Measurements from ENCODE around the gene ODAD3. TPM values are rescaled to one million over a fixed set of nuclear protein-coding genes. Genes with fewer than 3 reads are reported as not detected.

Gene ODAD3
- total RNA-seq, 2 experiments from 2014 or later, result 0.15 to 0.19 TPM

- H3K27ac Mint-ChIP-seq, result no peak overlapping the region
- intact Hi-C loops (cut with micrococcal nuclease), result loop anchor here (1.0 to 10.0 kb wide), 7 partner anchors 28 to 719 kb away; partner anchors contain the start of genes CARM1, CCDC159, ECSIT and ILF3
- H3K9me3 Mint-ChIP-seq, result no peaks in the 10 kb centered on the region
- peaks cover 32% of the 10 kb centered on the region for H3K4me1 Mint-ChIP-seq (ENCODE audit: low read depth)
- peaks cover 17% of the 10 kb centered on the region for H3K36me3 Mint-ChIP-seq (ENCODE audit: low read depth)
- no peak overlapping the region for H3K4me3 Mint-ChIP-seq
- H3K27me3 Mint-ChIP-seq (ENCODE audit: low read depth), result no peaks in the 10 kb centered on the region
- DNase-seq, result no peak
- CTCF ChIA-PET, result interaction anchor here (1.8 kb wide), 1 partner anchor 33 kb away, joined by 5 read pairs; no protein-coding TSS in a partner anchor
Observed at GRCh38 chr19:11373885-11374432, 61.0 kb downstream of the ODAD3 start.

GRCh38 chr19:11373166-11373884, 61.6 kb downstream of the ODAD3 start:
- no peak for DNase-seq
- Mint-ChIP-seq H3K4me1 (ENCODE audit: low read depth) (peaks cover 27% of the 10 kb centered on the region), H3K27ac (no peak overlapping the region), H3K4me3 (no peak overlapping the region), H3K36me3 (ENCODE audit: low read depth) (peaks cover 17% of the 10 kb centered on the region), H3K9me3 (no peaks in the 10 kb centered on the region), H3K27me3 (ENCODE audit: low read depth) (no peaks in the 10 kb centered on the region)
- intact Hi-C loops (cut with micrococcal nuclease), result loop anchor here (10.0 kb wide), 1 partner anchor 719 kb away; the partner anchor contains the start of gene ILF3
- CTCF ChIA-PET, result interaction anchor here (0.6 to 1.8 kb wide), 2 partner anchors 34 to 51 kb away, joined by 4 to 5 read pairs; no protein-coding TSS in a partner anchor

GRCh38 chr19:11370744-11371143, 64.2 kb downstream of the ODAD3 start:
- Mint-ChIP-seq H3K27me3 (ENCODE audit: low read depth) (no peaks in the 10 kb centered on the region), H3K4me1 (ENCODE audit: low read depth) (peaks cover 8% of the 10 kb centered on the region), H3K27ac (no peak overlapping the region), H3K4me3 (no peak overlapping the region), H3K36me3 (ENCODE audit: low read depth) (peaks cover 8% of the 10 kb centered on the region), H3K9me3 (no peaks in the 10 kb centered on the region)
- intact Hi-C loops (cut with micrococcal nuclease), result loop anchor here (10.0 kb wide), 1 partner anchor 716 kb away; the partner anchor contains the start of gene ILF3
- CTCF ChIA-PET, result interaction anchor here (1.7 kb wide), 1 partner anchor 112 kb away, joined by 4 read pairs; no protein-coding TSS in a partner anchor
- DNase-seq, result no peak

Other genes with a start within 250 kb of the ODAD3 start
- 1 to 10 TPM; 1.5 to 2.0 TPM for gene KANK2, start 237.6 kb downstream of the ODAD3 start, total RNA-seq
- not detected for gene ANGPTL8, start 195.5 kb downstream of the ODAD3 start, total RNA-seq
- 1 to 10 TPM; 6.1 to 7.1 TPM for gene DOCK6, start 172.6 kb downstream of the ODAD3 start, total RNA-seq
- not detected for gene TSPAN16, start 139.0 kb downstream of the ODAD3 start, total RNA-seq
- gene RAB3D, start 95.5 kb downstream of the ODAD3 start, total RNA-seq, result 10 to 100 TPM in 1 of 2 experiments, 1 to 10 TPM in 1; 9.8 to 10.7 TPM
- gene TMEM205, start 88.9 kb downstream of the ODAD3 start, total RNA-seq, result 10 to 100 TPM; 21.4 to 24.2 TPM
- gene CCDC159, start 88.6 kb downstream of the ODAD3 start, total RNA-seq, result 10 to 100 TPM; 15.2 to 16.5 TPM
- gene PLPPR2, start 79.7 kb downstream of the ODAD3 start, total RNA-seq, result 1 to 10 TPM; 2.6 to 2.8 TPM
- gene SWSAP1, start 60.5 kb downstream of the ODAD3 start, total RNA-seq, result 1 to 10 TPM; 1.1 to 2.1 TPM
- 1 to 10 TPM; 3.9 to 4.3 TPM for gene EPOR, start 50.8 kb downstream of the ODAD3 start, total RNA-seq
- gene RGL3, start 15.8 kb downstream of the ODAD3 start, total RNA-seq, result not detected
- 100 to 1,000 TPM; 234 to 237 TPM for gene PRKCSH, start 514 bp upstream of the ODAD3 start, total RNA-seq
- not detected for gene ELAVL3, start 45.9 kb upstream of the ODAD3 start, total RNA-seq
- gene ZNF653, start 70.7 kb upstream of the ODAD3 start, total RNA-seq, result 1 to 10 TPM; 6.8 to 7.3 TPM
- gene ECSIT, start 94.0 kb upstream of the ODAD3 start, total RNA-seq, result 10 to 100 TPM; 42.6 to 46.0 TPM
- gene CNN1, start 103.7 kb upstream of the ODAD3 start, total RNA-seq, result not detected
- 10 to 100 TPM; 33.0 to 33.4 TPM for gene ELOF1, start 124.1 kb upstream of the ODAD3 start, total RNA-seq
- 1 to 10 TPM; 8.3 to 8.8 TPM for gene ACP5, start 142.5 kb upstream of the ODAD3 start, total RNA-seq
- 1 to 10 TPM; 4.3 to 5.0 TPM for gene ZNF627, start 162.4 kb upstream of the ODAD3 start, total RNA-seq